ENCODE results near the gene KLHL17.
"Not testable (repeated sequence)": the region's sequence is repeated elsewhere in the genome, so short reads cannot be mapped to it uniquely, and the experiment has no call there.

The KLHL17 gene

GRCh38 chr1:985126-985525, 24.7 kb downstream of the KLHL17 start:
- no peak for DNase-seq (ENCODE audit: low read depth, low spot score)
- no peak overlapping the region for H3K4me3 ChIP-seq (ENCODE audit: low read length)

GRCh38 chr1:988061-988460, 27.7 kb downstream of the KLHL17 start:
- not testable (repeated sequence) for DNase-seq (ENCODE audit: low read depth, low spot score); H3K4me3 ChIP-seq (ENCODE audit: low read length)

GRCh38 chr1:991275-991674, 30.9 kb downstream of the KLHL17 start:
- H3K4me3 ChIP-seq (ENCODE audit: low read length); DNase-seq (ENCODE audit: low read depth, low spot score): not testable (repeated sequence)

- DNase-seq (ENCODE audit: low read depth, low spot score): no peak
- H3K4me3 ChIP-seq (ENCODE audit: low read length): no peak overlapping the region
Observed at GRCh38 chr1:991895-992294, 31.5 kb downstream of the KLHL17 start.

GRCh38 chr1:992362-992761, 32.0 kb downstream of the KLHL17 start:
- H3K4me3 ChIP-seq (ENCODE audit: low read length): no peak overlapping the region
- DNase-seq (ENCODE audit: low read depth, low spot score): no peak

GRCh38 chr1:993379-993995, 33.1 kb downstream of the KLHL17 start:
- no peak for DNase-seq (ENCODE audit: low read depth, low spot score)
- no peak overlapping the region for H3K4me3 ChIP-seq (ENCODE audit: low read length)

- not testable (repeated sequence) for DNase-seq (ENCODE audit: low read depth, low spot score); H3K4me3 ChIP-seq (ENCODE audit: low read length)
Observed at GRCh38 chr1:994546-994945, 34.2 kb downstream of the KLHL17 start.

GRCh38 chr1:995665-996633, 35.6 kb downstream of the KLHL17 start:
- no peak for DNase-seq (ENCODE audit: low read depth, low spot score)
- no peak overlapping the region for H3K4me3 ChIP-seq (ENCODE audit: low read length)

- DNase-seq (ENCODE audit: low read depth, low spot score): no peak
- H3K4me3 ChIP-seq (ENCODE audit: low read length): no peak overlapping the region
Observed at GRCh38 chr1:996851-997712, 36.7 kb downstream of the KLHL17 start.

- no peak overlapping the region for H3K4me3 ChIP-seq (ENCODE audit: low read length)
- DNase-seq (ENCODE audit: low read depth, low spot score): no peak
Observed at GRCh38 chr1:997713-997992, 37.3 kb downstream of the KLHL17 start.

GRCh38 chr1:997993-998744, 37.8 kb downstream of the KLHL17 start:
- no peak for DNase-seq (ENCODE audit: low read depth, low spot score)
- H3K4me3 ChIP-seq (ENCODE audit: low read length): peak overlapping the region; percentile 58

GRCh38 chr1:998745-998994, 38.3 kb downstream of the KLHL17 start:
- peak overlapping the region; percentile 58 for H3K4me3 ChIP-seq (ENCODE audit: low read length)
- no peak for DNase-seq (ENCODE audit: low read depth, low spot score)

- no peak for DNase-seq (ENCODE audit: low read depth, low spot score)
- peak overlapping the region; percentile 58 for H3K4me3 ChIP-seq (ENCODE audit: low read length)
Observed at GRCh38 chr1:998995-999724, 38.8 kb downstream of the KLHL17 start.

- DNase-seq (ENCODE audit: low read depth, low spot score): peak; percentile 87
- H3K4me3 ChIP-seq (ENCODE audit: low read length): peak within 1 kb of the TSS; percentile 58
Observed at GRCh38 chr1:999725-1000356, 39.5 kb downstream of the KLHL17 start, which contains the start of gene HES4. Gene HES4 (minus strand): TSS chr1:1000097. CDS start chr1:999973, 124 bp downstream.

- DNase-seq (ENCODE audit: low read depth, low spot score): peak; percentile 80
- peak overlapping the region; percentile 58 for H3K4me3 ChIP-seq (ENCODE audit: low read length)
Observed at GRCh38 chr1:1000357-1001056, 40.1 kb downstream of the KLHL17 start.

GRCh38 chr1:1001057-1001783, 40.8 kb downstream of the KLHL17 start:
- H3K4me3 ChIP-seq (ENCODE audit: low read length): peak overlapping the region; percentile 58
- no peak for DNase-seq (ENCODE audit: low read depth, low spot score)

Measured in Jurkat, Clone E6-1 (cell line).